ACC112 (cell line): ENCODE data around the gene ADGRD1.
A peak's percentile ranks its signal among the peaks of the same experiment; 100 is the strongest.

Experiments
- H2AFZ ChIP-seq: fragments of 200-600 bp; sonication (generic); one replicate; pipeline ENCODE4 v1.6.0; 2017; ENCODE audit warnings: antibody characterized with exemption, low read length; ENCODE audit not compliant: unreplicated experiment
- H3K27ac ChIP-seq: fragments of 200-600 bp; sonication (generic); 2 replicates; pipeline ENCODE4 v1.5.1; 2014; ENCODE audit warnings: low read depth, mild to moderate bottlenecking, antibody characterized with exemption, low read length, moderate library complexity
- H3K27me3 ChIP-seq: fragments of 200-600 bp; sonication (generic); 2 replicates; pipeline ENCODE4 v1.6.1; 2014; ENCODE audit warnings: mild to moderate bottlenecking, antibody characterized with exemption, low read length, moderate library complexity, mixed read lengths; ENCODE audit not compliant: insufficient read depth
- H3K36me3 ChIP-seq: fragments of 200-600 bp; sonication (generic); 2 replicates; pipeline ENCODE4 v1.6.1; 2016; ENCODE audit warnings: mild to moderate bottlenecking, antibody characterized with exemption, low read length, moderate library complexity, mixed read lengths; ENCODE audit not compliant: insufficient read depth
- H3K4me1 ChIP-seq: fragments of 200-600 bp; sonication (generic); one replicate; pipeline ENCODE4 v1.6.1; 2016; ENCODE audit warnings: low read length, mixed read lengths; ENCODE audit not compliant: insufficient read depth, unreplicated experiment, control insufficient read depth
- H3K4me3 ChIP-seq: fragments of 200-600 bp; sonication (generic); 2 replicates; pipeline ENCODE4 v1.5.1; 2014; ENCODE audit warnings: mild to moderate bottlenecking, low read depth, low read length
- H3K79me2 ChIP-seq: fragments of 200-600 bp; sonication (generic); one replicate; pipeline ENCODE4 v1.6.0; 2016; ENCODE audit warnings: low read length; ENCODE audit not compliant: control insufficient read depth, unreplicated experiment, insufficient read depth

ADGRD1 gene

GRCh38 chr12:130920723-130921381 lies 32.9 kb upstream of the ADGRD1 start:
- no peaks in the 10 kb centered on the region for H3K36me3 ChIP-seq
- no peak overlapping the region for H3K4me3 ChIP-seq
- peaks cover 7% of the 10 kb centered on the region for H3K4me1 ChIP-seq
- no peak overlapping the region for H2AFZ ChIP-seq
- H3K27ac ChIP-seq: peak overlapping the region; percentile 29; the same call in 1 of the 2 replicates
- peaks cover 9% of the 10 kb centered on the region for H3K27me3 ChIP-seq
- no peaks in the 10 kb centered on the region for H3K79me2 ChIP-seq

GRCh38 chr12:130922511-130922953 lies 31.2 kb upstream of the ADGRD1 start:
- Histone ChIP-seq H3K79me2 (no peaks in the 10 kb centered on the region), H3K27ac (no peak overlapping the region), H2AFZ (no peak overlapping the region), H3K36me3 (no peaks in the 10 kb centered on the region), H3K27me3 (0 out of 2 replicates have a peak, but pooled peaks cover 3% of the 10 kb centered on the region), H3K4me1 (peaks cover 7% of the 10 kb centered on the region), H3K4me3 (no peak overlapping the region)

GRCh38 chr12:130924966-130925665 lies 28.6 kb upstream of the ADGRD1 start:
- Histone ChIP-seq H3K4me3 (no peak overlapping the region), H3K36me3 (no peaks in the 10 kb centered on the region), H3K27me3 (no peaks in the 10 kb centered on the region), H3K27ac (no peak overlapping the region), H3K79me2 (no peaks in the 10 kb centered on the region), H3K4me1 (peaks cover 7% of the 10 kb centered on the region), H2AFZ (no peak overlapping the region)

GRCh38 chr12:130925666-130926015 lies 28.1 kb upstream of the ADGRD1 start:
- no peak overlapping the region for H3K4me3 ChIP-seq
- no peaks in the 10 kb centered on the region for H3K79me2 ChIP-seq
- no peak overlapping the region for H2AFZ ChIP-seq
- no peaks in the 10 kb centered on the region for H3K36me3 ChIP-seq
- H3K27me3 ChIP-seq: no peaks in the 10 kb centered on the region
- H3K4me1 ChIP-seq: peaks cover 4% of the 10 kb centered on the region
- no peak overlapping the region for H3K27ac ChIP-seq

- Histone ChIP-seq H3K27me3 (peaks cover 12% of the 10 kb centered on the region; the same call in 1 of the 2 replicates), H3K27ac (no peak overlapping the region), H2AFZ (no peak overlapping the region), H3K36me3 (no peaks in the 10 kb centered on the region), H3K79me2 (no peaks in the 10 kb centered on the region), H3K4me1 (no peaks in the 10 kb centered on the region), H3K4me3 (no peak overlapping the region)
These were observed 24.3 kb upstream of the ADGRD1 start for GRCh38 chr12:130929363-130929762.

GRCh38 chr12:130932061-130932930 lies 21.4 kb upstream of the ADGRD1 start:
- Histone ChIP-seq H3K27ac (no peak overlapping the region), H3K4me1 (no peaks in the 10 kb centered on the region), H3K79me2 (no peaks in the 10 kb centered on the region), H3K27me3 (peaks cover 12% of the 10 kb centered on the region; the same call in 1 of the 2 replicates), H3K4me3 (peak overlapping the region; percentile 37; the same call in 1 of the 2 replicates), H2AFZ (no peak overlapping the region), H3K36me3 (no peaks in the 10 kb centered on the region)

GRCh38 chr12:130933269-130933995 lies 20.3 kb upstream of the ADGRD1 start:
- H2AFZ ChIP-seq: no peak overlapping the region
- H3K36me3 ChIP-seq: no peaks in the 10 kb centered on the region
- H3K27me3 ChIP-seq: peaks cover 12% of the 10 kb centered on the region; the same call in 1 of the 2 replicates
- H3K27ac ChIP-seq: no peak overlapping the region
- no peak overlapping the region for H3K4me3 ChIP-seq
- no peaks in the 10 kb centered on the region for H3K79me2 ChIP-seq
- H3K4me1 ChIP-seq: no peaks in the 10 kb centered on the region

GRCh38 chr12:130934753-130935152 lies 19.0 kb upstream of the ADGRD1 start:
- H3K4me1 ChIP-seq: no peaks in the 10 kb centered on the region
- H3K4me3 ChIP-seq: no peak overlapping the region
- no peak overlapping the region for H3K27ac ChIP-seq
- H3K79me2 ChIP-seq: no peaks in the 10 kb centered on the region
- H3K27me3 ChIP-seq: peaks cover 12% of the 10 kb centered on the region; the same call in 1 of the 2 replicates
- H3K36me3 ChIP-seq: no peaks in the 10 kb centered on the region
- no peak overlapping the region for H2AFZ ChIP-seq

- Histone ChIP-seq H3K79me2 (no peaks in the 10 kb centered on the region), H2AFZ (no peak overlapping the region), H3K4me1 (no peaks in the 10 kb centered on the region), H3K27ac (no peak overlapping the region), H3K4me3 (no peak overlapping the region), H3K36me3 (no peaks in the 10 kb centered on the region), H3K27me3 (peaks cover 12% of the 10 kb centered on the region; the same call in 1 of the 2 replicates)
These were observed 17.1 kb upstream of the ADGRD1 start for GRCh38 chr12:130936561-130936960.

GRCh38 chr12:130937063-130937462 lies 16.6 kb upstream of the ADGRD1 start:
- peaks cover 9% of the 10 kb centered on the region; the same call in 1 of the 2 replicates for H3K27me3 ChIP-seq
- no peaks in the 10 kb centered on the region for H3K36me3 ChIP-seq
- H3K79me2 ChIP-seq: no peaks in the 10 kb centered on the region
- H2AFZ ChIP-seq: no peak overlapping the region
- no peaks in the 10 kb centered on the region for H3K4me1 ChIP-seq
- no peak overlapping the region for H3K27ac ChIP-seq
- H3K4me3 ChIP-seq: no peak overlapping the region
